Measurements from ENCODE around the gene LDLRAD4.

The LDLRAD4 gene

GRCh38 chr18:13412017-13412416, 193.5 kb downstream of the LDLRAD4 start:
- no peak for TF ChIP-seq CTCF (IDR thresholded peaks at IDR 0.05; ENCODE audit: low read depth, low read length)
- no peak for DNase-seq (ENCODE audit: extremely low read depth, low read depth)

GRCh38 chr18:13412901-13413300, 194.3 kb downstream of the LDLRAD4 start:
- TF ChIP-seq CTCF (IDR thresholded peaks at IDR 0.05; ENCODE audit: low read depth, low read length) = no peak
- DNase-seq (ENCODE audit: extremely low read depth, low read depth) = no peak

GRCh38 chr18:13414102-13414501, 195.5 kb downstream of the LDLRAD4 start:
- TF ChIP-seq CTCF (IDR thresholded peaks at IDR 0.05; ENCODE audit: low read depth, low read length) = no peak
- no peak for DNase-seq (ENCODE audit: extremely low read depth, low read depth)

- DNase-seq (ENCODE audit: extremely low read depth, low read depth) = no peak
- TF ChIP-seq CTCF (IDR thresholded peaks at IDR 0.05; ENCODE audit: low read depth, low read length) = no peak
Observed at GRCh38 chr18:13414521-13414920, 196.0 kb downstream of the LDLRAD4 start.

- no peak for DNase-seq (ENCODE audit: extremely low read depth, low read depth)
- no peak for TF ChIP-seq CTCF (IDR thresholded peaks at IDR 0.05; ENCODE audit: low read depth, low read length)
Observed at GRCh38 chr18:13415736-13416135, 197.2 kb downstream of the LDLRAD4 start.

- TF ChIP-seq CTCF (IDR thresholded peaks at IDR 0.05; ENCODE audit: low read depth, low read length) = no peak
- DNase-seq (ENCODE audit: extremely low read depth, low read depth) = no peak
Observed at GRCh38 chr18:13416208-13416607, 197.6 kb downstream of the LDLRAD4 start.

GRCh38 chr18:13416848-13417247, 198.3 kb downstream of the LDLRAD4 start:
- no peak for DNase-seq (ENCODE audit: extremely low read depth, low read depth)
- TF ChIP-seq CTCF (IDR thresholded peaks at IDR 0.05; ENCODE audit: low read depth, low read length) = no peak
